IPS-NIHi11 (cell line): ENCODE results near the gene ZNF385D.
"Not testable (repeated sequence)": the region's sequence is repeated elsewhere in the genome, so short reads cannot be mapped to it uniquely, and the experiment has no call there.

Experiments used
- DNase-seq: peaks from one replicate; pipeline ENCODE4 v3.0.0; 2012; ENCODE audit warnings: mixed read lengths, low spot score

ZNF385D gene

GRCh38 chr3:21509731-21510470, 241.1 kb downstream of the ZNF385D start:
- DNase-seq = no peak

GRCh38 chr3:21508246-21508645, 242.8 kb downstream of the ZNF385D start:
- no peak for DNase-seq

GRCh38 chr3:21505711-21506460, 245.1 kb downstream of the ZNF385D start:
- no peak for DNase-seq

- no peak for DNase-seq
These were observed 248.4 kb downstream of the ZNF385D start for GRCh38 chr3:21502656-21503055.

- no peak for DNase-seq
These were observed 250.2 kb downstream of the ZNF385D start for GRCh38 chr3:21500834-21501233.

- not testable (repeated sequence) for DNase-seq
These were observed 260.3 kb downstream of the ZNF385D start for GRCh38 chr3:21490671-21491070.

- no peak for DNase-seq
These were observed 263.5 kb downstream of the ZNF385D start for GRCh38 chr3:21487520-21487919.

- DNase-seq = not testable (repeated sequence)
These were observed 264.7 kb downstream of the ZNF385D start for GRCh38 chr3:21486024-21486935.

- no peak for DNase-seq
These were observed 266.2 kb downstream of the ZNF385D start for GRCh38 chr3:21484828-21485144.

GRCh38 chr3:21484057-21484827, 266.8 kb downstream of the ZNF385D start:
- peak; percentile 59 for DNase-seq

GRCh38 chr3:21481991-21482390, 269.0 kb downstream of the ZNF385D start:
- no peak for DNase-seq

- DNase-seq = no peak
These were observed 273.3 kb downstream of the ZNF385D start for GRCh38 chr3:21477541-21478288.

- DNase-seq = no peak
These were observed 284.5 kb downstream of the ZNF385D start for GRCh38 chr3:21466476-21466875.

GRCh38 chr3:21464746-21465145, 286.3 kb downstream of the ZNF385D start:
- DNase-seq = no peak

- no peak for DNase-seq
These were observed 287.7 kb downstream of the ZNF385D start for GRCh38 chr3:21463319-21463718.

- DNase-seq = no peak
These were observed 288.9 kb downstream of the ZNF385D start for GRCh38 chr3:21462141-21462540.

GRCh38 chr3:21457084-21457483, 293.9 kb downstream of the ZNF385D start:
- no peak for DNase-seq

GRCh38 chr3:21449738-21450137, 301.3 kb downstream of the ZNF385D start:
- no peak for DNase-seq

GRCh38 chr3:21447476-21448151, 303.4 kb downstream of the ZNF385D start:
- no peak for DNase-seq

- no peak for DNase-seq
These were observed 304.0 kb downstream of the ZNF385D start for GRCh38 chr3:21446945-21447475.
